Ishikawa (cell line): ENCODE results near the gene ZNF280C.

Experiments used
- CREB1 ChIP-seq: IDR thresholded peaks from 2 replicates; pipeline ENCODE4 v1.6.1; 2012; ENCODE audit warnings: low read depth
- EP300 ChIP-seq: IDR thresholded peaks from 2 replicates; pipeline ENCODE4 v1.6.1; 2012; ENCODE audit warnings: borderline replicate concordance
- MAX ChIP-seq: IDR thresholded peaks from 2 replicates; pipeline ENCODE4 v1.6.1; 2012
- NFIC ChIP-seq: IDR thresholded peaks from 2 replicates; pipeline ENCODE4 v1.6.1; 2012
- RAD21 ChIP-seq: IDR thresholded peaks from 2 replicates; pipeline ENCODE4 v1.6.1; 2012; ENCODE audit warnings: low read depth
- REST ChIP-seq: IDR thresholded peaks from 2 replicates; pipeline ENCODE4 v1.6.1; 2012; ENCODE audit warnings: low read depth, mild to moderate bottlenecking
- TAF1 ChIP-seq: IDR thresholded peaks from 2 replicates; pipeline ENCODE4 v1.6.1; 2012; ENCODE audit warnings: low read depth, mild to moderate bottlenecking
- YY1 ChIP-seq: IDR thresholded peaks from 2 replicates; pipeline ENCODE4 v1.6.1; 2012; ENCODE audit warnings: low read depth
- TF ChIP-seq, protein P1 (sequence below): IDR thresholded peaks from 2 replicates; pipeline ENCODE4 v1.6.1; 2012

- no peak for TF ChIP-seq TAF1
- TF ChIP-seq REST: no peak
- no peak for TF ChIP-seq EP300
- TF ChIP-seq MAX: no peak
- no peak for TF ChIP-seq CREB1
- TF ChIP-seq RAD21: no peak
- TF ChIP-seq, protein P1, sequence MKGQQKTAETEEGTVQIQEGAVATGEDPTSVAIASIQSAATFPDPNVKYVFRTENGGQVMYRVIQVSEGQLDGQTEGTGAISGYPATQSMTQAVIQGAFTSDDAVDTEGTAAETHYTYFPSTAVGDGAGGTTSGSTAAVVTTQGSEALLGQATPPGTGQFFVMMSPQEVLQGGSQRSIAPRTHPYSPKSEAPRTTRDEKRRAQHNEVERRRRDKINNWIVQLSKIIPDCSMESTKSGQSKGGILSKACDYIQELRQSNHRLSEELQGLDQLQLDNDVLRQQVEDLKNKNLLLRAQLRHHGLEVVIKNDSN: no peak
- TF ChIP-seq YY1: no peak
- no peak for TF ChIP-seq NFIC
These were observed 39.8 kb downstream of the ZNF280C start for GRCh38 chrX:130228871-130229270.
